ENCODE results near the gene ATAT1. TPM values are rescaled to one million over a fixed set of nuclear protein-coding genes. Genes with fewer than 3 reads are reported as not detected.

The ATAT1 gene
- total and polyA plus RNA-seq, 2 of the 13 experiments (the other 11 are each of a cell fraction or from before 2014, with no cell fraction given) = 9.2 to 23.6 TPM

DNA sequence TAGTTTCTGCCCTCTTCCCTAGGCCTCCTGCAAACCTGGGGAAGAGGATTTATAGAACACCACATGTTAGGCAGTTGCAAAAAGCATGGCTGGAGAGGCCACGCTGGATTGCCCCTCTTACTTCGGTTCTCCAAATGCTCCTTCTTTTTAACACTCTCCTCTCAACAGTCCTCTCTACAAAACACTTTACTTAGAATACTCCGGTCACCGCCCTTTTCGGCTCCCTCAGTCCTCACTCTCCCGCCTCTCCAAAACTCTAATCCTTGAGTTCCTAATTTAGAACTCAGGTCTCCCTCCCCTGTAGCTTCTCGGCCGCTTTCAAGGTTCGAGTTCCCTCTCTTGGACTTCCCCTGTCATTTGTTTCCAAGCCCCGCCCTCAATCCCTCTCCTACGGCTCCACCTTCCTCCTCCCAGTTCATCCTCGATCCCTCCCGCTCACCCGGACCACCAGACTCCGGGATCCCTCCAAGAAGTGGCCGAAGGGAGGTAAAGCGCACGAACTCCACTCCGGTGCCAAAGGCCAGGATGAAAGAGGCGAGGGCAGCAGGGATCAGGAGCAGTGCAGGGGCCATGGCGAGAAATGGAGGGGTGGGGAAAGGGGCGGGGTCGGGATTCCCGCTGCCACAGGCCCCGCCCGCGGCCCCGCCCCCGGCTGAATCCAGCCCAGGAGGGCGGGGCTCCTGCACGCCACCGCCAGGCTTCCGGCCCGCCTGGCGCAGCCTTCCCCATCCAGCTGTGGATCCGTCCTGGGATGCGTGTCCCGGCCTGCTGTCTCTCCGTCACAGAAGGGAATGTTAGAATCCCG, 63.9 kb downstream of the ATAT1 start, which contains the start of gene NRM (continued):
- TF ChIP-seq, protein P1, sequence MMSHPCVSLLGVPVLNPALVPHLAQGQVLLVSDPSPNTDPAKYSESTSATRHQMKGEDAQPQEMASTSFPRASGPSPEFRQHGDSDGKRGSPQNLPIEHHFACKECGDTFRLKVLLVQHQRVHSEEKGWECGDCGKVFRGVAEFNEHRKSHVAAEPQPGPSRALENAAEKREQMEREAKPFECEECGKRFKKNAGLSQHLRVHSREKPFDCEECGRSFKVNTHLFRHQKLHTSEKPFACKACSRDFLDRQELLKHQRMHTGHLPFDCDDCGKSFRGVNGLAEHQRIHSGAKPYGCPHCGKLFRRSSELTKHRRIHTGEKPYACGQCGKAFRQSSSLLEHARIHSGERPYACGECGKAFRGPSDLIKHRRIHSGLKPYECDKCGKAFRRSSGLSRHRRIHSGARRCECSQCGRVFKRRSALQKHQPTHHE (CRISPR knock-in tag; IDR thresholded peaks at IDR 0.05; ENCODE audit: borderline replicate concordance) = no peak
- TF ChIP-seq CREB1 (IDR thresholded peaks at IDR 0.05) (no peak), CREB1 (CRISPR knock-in tag; IDR thresholded peaks at IDR 0.05) (no peak), PAWR (CRISPR knock-in tag; IDR thresholded peaks at IDR 0.05; ENCODE audit: borderline replicate concordance) (no peak), MEF2D (CRISPR knock-in tag; IDR thresholded peaks at IDR 0.05) (no peak; the same call in 1 of the 2 replicates), HOXA9 (CRISPR knock-in tag; IDR thresholded peaks at IDR 0.05; ENCODE audit: borderline replicate concordance) (no peak), SKI (IDR thresholded peaks at IDR 0.05; ENCODE audit: partially characterized antibody) (no peak), SALL1 (CRISPR knock-in tag; IDR thresholded peaks at IDR 0.05) (peak; percentile 80), ZNF44 (CRISPR knock-in tag; IDR thresholded peaks at IDR 0.05) (no peak), HOXA5 (CRISPR knock-in tag; IDR thresholded peaks at IDR 0.05) (peak; percentile 55; the same call in 1 of the 2 replicates), IRF2 (CRISPR knock-in tag; IDR thresholded peaks at IDR 0.05) (peak; percentile 61; the same call in 1 of the 2 replicates), ZNF652 (CRISPR knock-in tag; IDR thresholded peaks at IDR 0.05; ENCODE audit: borderline replicate concordance, low read depth) (no peak), DPF2 (CRISPR knock-in tag; IDR thresholded peaks at IDR 0.05; ENCODE audit: borderline replicate concordance, low read depth) (no peak)
- TF ChIP-seq, protein P2, sequence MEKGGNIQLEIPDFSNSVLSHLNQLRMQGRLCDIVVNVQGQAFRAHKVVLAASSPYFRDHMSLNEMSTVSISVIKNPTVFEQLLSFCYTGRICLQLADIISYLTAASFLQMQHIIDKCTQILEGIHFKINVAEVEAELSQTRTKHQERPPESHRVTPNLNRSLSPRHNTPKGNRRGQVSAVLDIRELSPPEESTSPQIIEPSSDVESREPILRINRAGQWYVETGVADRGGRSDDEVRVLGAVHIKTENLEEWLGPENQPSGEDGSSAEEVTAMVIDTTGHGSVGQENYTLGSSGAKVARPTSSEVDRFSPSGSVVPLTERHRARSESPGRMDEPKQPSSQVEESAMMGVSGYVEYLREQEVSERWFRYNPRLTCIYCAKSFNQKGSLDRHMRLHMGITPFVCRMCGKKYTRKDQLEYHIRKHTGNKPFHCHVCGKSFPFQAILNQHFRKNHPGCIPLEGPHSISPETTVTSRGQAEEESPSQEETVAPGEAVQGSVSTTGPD (CRISPR knock-in tag; IDR thresholded peaks at IDR 0.05) = no peak
- TF ChIP-seq, protein P3, sequence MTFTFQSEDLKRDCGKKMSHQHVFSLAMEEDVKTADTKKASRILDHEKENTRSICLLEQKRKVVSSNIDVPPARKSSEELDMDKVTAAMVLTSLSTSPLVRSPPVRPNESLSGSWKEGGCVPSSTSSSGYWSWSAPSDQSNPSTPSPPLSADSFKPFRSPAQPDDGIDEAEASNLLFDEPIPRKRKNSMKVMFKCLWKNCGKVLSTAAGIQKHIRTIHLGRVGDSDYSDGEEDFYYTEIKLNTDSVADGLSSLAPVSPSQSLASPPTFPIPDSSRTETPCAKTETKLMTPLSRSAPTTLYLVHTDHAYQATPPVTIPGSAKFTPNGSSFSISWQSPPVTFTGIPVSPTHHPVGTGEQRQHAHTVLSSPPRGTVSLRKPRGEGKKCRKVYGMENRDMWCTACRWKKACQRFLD (CRISPR knock-in tag; IDR thresholded peaks at IDR 0.05; ENCODE audit: borderline replicate concordance) = 0 out of 2 replicates have a peak, but pooled peaks have one; percentile 40
- TF ChIP-seq, protein P4, sequence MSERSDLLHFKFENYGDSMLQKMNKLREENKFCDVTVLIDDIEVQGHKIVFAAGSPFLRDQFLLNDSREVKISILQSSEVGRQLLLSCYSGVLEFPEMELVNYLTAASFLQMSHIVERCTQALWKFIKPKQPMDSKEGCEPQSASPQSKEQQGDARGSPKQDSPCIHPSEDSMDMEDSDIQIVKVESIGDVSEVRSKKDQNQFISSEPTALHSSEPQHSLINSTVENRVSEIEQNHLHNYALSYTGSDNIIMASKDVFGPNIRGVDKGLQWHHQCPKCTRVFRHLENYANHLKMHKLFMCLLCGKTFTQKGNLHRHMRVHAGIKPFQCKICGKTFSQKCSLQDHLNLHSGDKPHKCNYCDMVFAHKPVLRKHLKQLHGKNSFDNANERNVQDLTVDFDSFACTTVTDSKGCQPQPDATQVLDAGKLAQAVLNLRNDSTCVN (CRISPR knock-in tag; IDR thresholded peaks at IDR 0.05; ENCODE audit: borderline replicate concordance) = no peak; the same call in 1 of the 2 replicates
- TF ChIP-seq, protein P5, sequence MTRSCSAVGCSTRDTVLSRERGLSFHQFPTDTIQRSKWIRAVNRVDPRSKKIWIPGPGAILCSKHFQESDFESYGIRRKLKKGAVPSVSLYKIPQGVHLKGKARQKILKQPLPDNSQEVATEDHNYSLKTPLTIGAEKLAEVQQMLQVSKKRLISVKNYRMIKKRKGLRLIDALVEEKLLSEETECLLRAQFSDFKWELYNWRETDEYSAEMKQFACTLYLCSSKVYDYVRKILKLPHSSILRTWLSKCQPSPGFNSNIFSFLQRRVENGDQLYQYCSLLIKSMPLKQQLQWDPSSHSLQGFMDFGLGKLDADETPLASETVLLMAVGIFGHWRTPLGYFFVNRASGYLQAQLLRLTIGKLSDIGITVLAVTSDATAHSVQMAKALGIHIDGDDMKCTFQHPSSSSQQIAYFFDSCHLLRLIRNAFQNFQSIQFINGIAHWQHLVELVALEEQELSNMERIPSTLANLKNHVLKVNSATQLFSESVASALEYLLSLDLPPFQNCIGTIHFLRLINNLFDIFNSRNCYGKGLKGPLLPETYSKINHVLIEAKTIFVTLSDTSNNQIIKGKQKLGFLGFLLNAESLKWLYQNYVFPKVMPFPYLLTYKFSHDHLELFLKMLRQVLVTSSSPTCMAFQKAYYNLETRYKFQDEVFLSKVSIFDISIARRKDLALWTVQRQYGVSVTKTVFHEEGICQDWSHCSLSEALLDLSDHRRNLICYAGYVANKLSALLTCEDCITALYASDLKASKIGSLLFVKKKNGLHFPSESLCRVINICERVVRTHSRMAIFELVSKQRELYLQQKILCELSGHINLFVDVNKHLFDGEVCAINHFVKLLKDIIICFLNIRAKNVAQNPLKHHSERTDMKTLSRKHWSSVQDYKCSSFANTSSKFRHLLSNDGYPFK (CRISPR knock-in tag; IDR thresholded peaks at IDR 0.05; ENCODE audit: borderline replicate concordance) = no peak; the same call in 1 of the 2 replicates
